Raji (cell line): ENCODE results near the gene PALB2.

Experiments
- POLR2A ChIP-seq: IDR thresholded peaks from 2 replicates; pipeline ENCODE4 v1.6.1; 2011; ENCODE audit warnings: low read depth, low read length, control low read depth; ENCODE audit not compliant: insufficient read depth

PALB2 gene

DNA sequence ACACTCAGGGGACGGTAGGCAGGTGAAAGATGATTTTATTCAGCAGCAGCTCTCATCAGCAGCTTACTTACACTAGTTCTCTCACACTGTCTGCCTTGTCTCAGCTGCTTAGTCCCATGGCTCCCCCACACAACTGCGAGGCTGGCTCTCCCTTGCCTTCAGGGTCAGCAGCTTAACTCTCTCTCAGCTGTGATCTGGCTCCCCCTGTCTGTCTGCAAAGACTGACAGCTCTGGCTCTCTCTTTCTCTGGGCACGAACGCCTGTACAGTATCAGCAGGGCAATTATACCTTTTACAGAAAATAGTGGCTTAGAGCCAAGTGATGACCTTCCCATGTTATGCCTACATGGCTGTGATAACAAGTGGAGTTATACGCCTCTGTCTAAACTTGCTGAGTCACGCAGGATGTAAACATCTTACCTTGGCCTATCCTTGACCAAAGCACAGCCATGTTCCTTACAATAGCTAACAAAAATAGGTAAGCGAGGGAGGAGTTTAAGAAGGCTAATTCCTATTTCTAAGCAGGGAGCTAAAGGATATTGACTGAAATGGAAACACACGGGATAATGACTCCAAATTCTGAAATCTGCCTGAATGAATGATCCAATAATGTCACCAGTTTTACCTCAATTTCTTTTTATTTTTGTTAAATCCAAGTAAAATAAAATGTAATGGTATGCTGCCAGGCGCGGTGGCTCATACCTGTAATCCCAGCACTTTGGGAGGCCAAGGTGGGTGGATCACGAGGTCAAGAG lies 43.9 kb downstream of the PALB2 start:
- 0 out of 2 replicates have a peak, but pooled peaks have one; percentile 36 for TF ChIP-seq POLR2A

DNA sequence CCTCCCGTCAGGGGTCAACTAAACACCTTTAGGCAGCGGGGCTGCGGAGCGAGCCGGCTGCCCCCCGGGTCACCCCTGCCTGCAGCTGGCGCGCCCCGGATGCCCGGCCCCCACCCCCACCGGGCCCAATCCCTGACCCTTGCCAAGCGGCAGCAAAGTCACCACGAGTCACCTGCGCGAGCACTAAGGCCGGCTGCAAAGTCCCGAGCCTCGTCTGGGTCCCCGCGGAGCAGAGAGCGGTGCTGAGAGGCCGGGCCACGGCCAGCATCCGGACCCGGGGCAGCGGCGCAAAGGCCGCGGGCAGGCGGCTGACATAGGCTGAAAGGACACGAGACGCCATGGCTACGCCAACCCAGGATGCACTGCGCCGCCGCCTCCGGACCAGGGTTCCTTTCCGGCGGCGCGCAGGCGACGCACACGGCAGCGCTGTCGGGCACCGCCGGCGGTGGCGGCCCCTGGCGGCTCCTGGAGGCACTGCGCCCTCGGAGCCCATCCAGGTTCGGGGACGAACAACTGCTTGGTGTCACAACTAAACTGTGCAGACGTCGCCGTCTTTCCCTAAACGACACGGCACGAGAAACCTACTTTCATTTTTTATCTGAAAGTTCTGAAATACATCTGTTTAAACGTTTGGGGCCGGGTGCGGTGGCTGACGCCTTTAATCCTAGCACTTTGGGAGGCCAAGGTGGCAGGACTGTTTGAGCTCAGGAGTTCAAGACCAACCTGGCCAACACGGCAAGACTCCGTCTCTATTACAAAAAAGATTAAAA lies 45.0 kb downstream of the PALB2 start, which contains the start of gene NDUFAB1:
TSS of gene NDUFAB1 (minus strand) at position 366 of the 770 bp plus-strand sequence. CDS start at position 340, 26 bp downstream.
- peak; percentile 93 for TF ChIP-seq POLR2A

DNA sequence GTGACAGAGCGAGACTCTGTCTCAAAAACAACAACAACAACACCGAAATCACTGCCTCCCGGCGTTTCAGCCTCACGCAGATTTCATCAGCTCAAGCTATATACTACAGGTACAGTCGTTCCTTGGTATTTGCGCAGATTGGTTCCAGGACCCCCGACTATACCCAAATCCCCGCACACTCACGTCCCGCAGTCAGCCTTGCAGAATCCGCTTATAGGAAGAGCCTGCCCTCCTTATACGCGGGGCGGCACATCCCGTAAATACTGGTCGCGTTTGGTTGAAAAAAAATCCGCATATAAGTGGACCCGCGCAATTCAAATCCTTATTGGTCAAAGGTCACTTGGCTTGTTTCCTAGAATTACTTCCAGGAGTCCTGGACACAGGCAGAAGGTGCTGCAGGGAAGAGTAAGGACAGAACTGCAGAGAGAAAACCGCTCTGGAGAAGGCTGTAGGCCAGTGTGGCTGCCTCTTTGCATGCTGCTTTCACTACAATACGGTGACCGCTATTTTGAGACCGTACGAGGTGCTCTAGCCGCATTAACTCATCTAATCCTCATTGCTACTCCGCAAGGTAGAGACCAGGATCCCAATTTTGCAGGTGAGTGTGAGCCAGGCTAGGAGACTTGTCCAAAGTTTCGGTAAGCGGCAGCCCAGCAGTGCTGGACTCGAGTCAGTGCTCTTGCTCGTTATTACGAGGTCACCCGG lies 45.7 kb downstream of the PALB2 start:
- no peak for TF ChIP-seq POLR2A

DNA sequence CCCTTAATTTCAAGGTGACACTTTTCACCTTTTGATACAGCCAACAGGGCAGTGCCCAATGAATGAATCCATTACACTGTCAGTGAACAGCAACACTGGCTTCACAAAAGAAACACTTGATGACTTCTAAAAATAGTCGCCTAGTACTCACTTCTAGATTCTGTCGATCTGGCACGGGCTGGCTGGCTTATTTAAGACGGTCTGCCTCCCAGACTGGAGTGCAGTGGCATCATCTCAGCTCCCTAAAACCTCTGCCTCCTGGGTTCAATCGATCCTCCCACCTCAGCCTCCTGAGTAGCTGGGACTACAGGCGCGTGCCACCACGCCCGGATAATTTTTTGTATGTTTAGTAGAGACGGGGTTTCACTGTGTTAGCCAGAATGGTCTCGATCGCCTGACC lies 46.9 kb downstream of the PALB2 start:
- no peak for TF ChIP-seq POLR2A

DNA sequence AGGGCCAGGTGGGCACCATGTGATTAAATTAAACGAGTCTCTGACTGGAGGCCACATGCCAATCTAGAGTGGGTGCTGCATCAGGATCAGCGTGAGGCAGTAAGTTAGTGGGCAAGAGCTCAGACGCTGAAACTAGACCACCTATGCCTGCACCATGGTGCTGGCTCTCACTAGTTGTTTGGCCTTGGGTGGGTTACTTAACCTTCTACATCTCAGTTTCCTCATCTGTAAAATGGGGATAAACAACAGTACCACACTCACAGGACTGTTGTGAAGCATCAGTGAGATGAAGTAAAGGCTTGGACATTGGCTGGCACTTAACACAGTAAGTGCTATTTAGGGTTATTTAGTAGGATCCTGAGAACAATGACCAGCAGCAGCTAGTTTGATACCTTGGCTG lies 50.9 kb downstream of the PALB2 start:
- TF ChIP-seq POLR2A: no peak

DNA sequence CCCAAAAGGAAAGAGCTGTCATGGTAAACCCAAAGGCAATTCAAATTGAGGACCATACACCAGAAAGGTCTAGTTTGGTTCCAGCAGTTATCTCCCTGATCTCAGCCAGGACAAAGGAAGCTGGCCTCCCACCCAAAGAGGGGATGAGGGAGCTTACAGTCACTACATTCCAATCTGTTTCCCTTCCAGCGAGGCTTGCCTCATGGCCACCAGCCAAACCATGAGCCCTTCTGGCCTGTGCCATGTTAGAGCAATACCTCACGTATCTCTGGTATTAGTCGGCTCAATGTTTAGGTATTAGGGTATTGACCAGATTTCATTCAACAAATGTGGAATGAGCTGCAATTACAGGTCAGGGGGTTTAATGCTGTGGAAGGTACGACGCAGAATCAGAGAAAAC lies 53.4 kb downstream of the PALB2 start:
- no peak for TF ChIP-seq POLR2A

DNA sequence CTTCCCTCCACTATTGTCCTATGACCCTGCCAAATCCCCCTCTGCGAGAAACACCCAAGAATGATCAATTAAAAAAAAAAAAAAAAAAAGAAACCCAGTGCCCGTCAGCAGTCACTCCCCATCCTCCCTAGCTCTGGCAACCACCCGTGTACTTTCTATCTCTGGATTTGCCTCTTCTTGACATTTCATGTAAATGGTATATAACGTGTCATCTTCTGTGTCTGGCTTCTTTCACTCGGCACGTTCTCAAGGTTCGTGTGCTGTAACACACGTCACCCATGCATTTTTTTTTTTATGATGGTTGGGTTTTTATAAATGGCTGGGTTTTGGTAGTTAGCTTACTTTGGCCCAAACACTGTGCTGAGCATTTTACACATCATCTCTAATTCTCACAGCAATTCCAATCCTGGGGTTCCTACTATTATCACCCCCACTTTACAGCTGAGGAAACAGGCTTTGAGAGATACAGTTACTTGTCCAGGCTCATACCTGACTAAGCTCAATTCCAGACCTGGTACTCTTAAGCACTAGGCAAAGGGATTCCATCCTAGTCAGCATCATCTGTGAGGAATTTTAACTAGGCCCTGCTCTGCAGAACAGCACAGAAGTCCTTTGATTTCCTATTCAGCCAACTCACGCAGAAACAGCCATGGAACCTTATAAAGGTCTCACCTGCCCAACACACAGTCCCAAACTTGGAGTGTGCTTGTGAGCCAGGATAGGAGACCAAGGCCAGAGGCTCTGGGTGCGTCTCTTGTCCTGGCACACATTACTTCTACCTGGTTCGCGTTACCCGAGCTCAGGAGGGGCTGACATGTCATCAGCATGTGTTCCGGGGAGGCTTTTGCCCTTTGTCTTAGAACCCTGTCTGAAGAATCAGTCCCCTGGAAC lies 56.7 kb downstream of the PALB2 start:
- no peak for TF ChIP-seq POLR2A

DNA sequence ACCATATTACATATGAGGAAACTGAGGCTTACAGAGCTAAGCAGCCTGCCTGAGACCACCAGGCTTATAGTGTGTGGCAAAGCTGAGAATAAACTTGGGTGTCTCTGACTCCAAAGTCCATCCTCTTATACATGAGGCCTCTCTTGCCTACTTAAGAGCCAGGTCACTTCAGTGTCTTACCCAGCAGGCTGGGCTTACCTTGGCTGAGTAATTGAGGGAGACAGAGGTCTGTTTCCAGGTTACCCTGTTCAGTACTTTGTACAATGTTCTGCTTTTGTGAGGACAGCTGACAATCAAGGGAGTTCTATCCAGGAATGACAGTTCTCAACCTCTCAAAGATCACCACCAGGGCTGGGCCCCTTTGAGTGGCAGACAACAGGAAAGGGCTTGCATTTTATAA lies 59.3 kb downstream of the PALB2 start:
- no peak for TF ChIP-seq POLR2A

DNA sequence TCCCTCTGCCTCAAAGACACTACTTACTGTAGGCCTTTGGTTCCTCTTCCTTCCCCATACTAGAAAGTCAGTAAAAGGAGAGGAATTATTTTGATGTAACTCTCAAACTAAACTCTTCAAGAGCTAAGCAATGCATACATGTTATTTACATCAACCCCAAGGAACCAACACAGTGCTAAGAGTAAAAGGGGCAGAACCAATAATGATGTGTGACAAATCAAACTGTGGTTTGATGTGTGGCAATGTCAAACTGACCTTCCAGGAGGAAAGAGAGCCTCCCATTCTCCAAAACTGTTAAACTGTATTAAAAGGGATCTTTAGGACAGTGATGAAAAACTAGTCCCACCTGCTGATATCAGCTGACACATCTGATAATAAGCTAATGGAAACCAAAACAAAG lies 60.7 kb downstream of the PALB2 start:
- no peak for TF ChIP-seq POLR2A

DNA sequence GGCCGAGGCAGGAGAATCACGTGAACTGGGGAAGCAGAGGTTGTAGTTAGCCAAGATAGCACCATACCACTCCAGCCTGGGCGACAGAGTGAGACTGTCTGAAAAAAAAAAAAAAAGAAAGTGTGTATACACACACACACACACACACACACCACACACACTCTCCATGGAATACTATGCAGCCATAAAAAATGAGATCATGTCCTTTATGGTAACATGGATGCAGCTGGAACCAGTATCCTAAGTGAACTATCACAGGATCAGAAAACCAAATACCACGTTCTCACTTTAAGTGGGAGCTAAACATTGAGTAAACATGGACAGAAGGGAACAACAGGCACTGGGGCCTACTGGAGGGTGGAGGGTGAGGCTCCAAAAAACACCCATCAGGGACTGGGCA lies 61.7 kb downstream of the PALB2 start:
- TF ChIP-seq POLR2A: no peak

DNA sequence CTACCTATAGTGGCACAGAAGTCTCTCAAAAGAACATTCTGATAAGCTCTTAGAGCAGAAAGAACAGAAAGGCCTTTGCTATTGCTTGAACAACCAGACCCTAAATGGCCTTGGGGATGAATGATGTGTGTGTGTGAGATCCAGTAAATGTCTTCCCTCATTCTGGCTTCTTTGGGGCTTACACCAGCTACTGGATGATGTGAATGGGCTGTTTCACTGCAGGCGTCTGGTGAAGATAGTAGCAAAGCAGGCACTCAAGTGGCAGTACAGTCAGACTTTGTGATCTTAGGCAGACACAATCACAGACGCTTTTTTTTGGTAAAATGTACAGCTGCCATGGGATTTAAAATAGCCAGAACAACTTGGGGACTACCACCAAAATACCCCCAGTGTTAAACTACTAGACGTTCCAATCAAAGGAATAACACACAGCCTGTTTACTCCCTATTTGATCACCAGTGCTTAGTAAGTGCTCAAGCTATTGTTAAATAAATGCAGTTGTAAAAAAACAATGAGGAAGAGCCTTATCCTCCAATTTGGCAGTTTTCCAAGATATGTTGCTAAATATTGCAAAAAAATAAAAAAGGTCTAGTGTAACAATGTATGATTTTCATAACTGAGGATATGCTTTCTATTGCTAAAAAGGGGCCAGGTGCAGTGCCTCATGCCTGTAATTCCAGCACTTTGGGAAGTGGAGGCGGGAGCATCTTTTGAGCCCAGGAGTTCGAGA lies 62.8 kb downstream of the PALB2 start:
- TF ChIP-seq POLR2A: no peak

DNA sequence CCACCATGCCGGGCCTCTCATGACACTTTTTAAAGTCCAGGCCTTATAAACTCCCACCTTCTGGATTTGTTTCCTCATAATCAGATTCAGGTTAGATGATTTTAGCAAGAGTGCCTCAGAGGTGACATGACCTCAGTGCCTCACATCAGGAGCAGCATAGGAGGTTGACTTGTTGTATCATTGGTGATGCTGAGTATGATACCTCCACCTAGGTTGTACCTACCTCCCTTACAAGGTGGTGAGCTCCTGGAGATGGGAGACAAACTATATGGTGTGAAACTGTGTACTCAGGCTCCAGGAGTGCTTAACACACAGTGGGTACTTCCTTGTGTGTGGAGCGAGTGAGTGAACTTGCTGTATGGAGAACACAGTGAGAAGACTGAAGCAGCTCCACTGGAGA lies 63.6 kb downstream of the PALB2 start:
- TF ChIP-seq POLR2A: no peak

DNA sequence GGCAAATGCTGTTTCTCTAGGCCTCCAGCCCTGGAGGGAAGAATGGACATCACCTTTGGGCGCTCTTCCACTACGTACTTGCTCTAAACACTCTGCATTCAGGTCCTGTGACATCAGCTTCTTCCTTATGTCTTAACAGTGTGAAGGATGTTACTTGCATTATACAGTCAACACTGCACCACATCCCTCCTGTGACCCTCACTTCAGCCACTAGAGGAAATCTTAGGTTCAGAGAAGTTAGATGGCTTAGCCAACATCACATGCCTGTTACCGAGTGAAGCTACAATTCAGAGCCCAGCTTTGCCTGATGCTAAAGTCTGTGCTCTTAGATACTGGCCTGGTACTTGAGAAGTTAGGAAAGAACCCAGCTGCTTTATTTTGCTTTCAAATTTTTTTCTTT lies 65.3 kb downstream of the PALB2 start:
- no peak for TF ChIP-seq POLR2A

DNA sequence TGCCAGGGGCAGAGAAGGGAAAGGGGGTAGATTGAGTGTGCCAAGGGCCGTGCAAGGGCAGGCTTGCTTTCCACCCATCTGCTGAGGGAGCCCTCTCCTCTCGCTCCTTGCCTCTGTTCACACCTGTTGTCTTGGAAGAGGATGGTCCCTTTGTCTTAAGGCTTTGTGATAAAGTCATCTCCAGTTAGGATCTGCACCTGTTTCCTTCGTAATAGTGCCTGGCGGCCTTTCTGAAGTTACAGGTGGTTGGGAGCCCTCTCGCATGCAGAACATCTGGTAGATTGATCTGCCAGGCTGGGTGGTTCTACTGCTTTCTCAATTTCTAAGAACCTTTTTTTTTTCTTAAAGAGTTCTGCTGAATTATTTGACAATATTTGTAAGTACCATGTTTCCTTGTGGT lies 67.3 kb downstream of the PALB2 start:
- TF ChIP-seq POLR2A: no peak
